Superior temporal gyrus (tissue), 1 donor: ENCODE measurements around the gene SEL1L2.

Source experiments
- DNase-seq: peaks from one replicate; pipeline ENCODE4 v3.0.0-alpha.2; 2016; ENCODE audit errors: extremely low spot score

Gene SEL1L2

DNA sequence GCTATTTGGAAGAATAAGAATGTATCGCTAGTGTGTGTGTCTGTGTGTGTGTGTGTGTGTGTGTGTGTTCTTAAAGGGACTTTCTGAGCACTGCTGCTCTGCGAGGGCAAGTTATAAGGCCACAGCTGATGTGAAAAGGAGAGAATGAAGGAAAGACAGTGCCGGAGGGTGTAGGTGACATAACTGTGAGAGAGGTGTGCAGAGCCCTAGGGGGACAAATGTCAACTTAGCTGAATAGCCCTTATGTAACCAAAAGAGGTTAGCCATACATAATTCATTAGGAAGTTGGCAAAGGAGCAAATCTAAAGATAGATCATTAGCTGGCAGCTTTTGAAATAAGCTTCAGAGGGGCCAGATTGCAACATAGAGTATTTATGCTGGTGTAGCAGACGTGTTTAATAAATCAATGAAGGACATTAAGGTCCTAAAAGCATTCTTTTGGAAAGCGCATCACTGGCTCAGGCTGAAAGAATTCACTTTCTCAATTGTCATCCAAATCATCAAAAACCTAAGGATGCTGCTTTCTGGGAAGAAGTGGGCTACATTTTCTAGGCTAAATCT, 124.5 kb downstream of the SEL1L2 start:
- peak; percentile 35 for DNase-seq

DNA sequence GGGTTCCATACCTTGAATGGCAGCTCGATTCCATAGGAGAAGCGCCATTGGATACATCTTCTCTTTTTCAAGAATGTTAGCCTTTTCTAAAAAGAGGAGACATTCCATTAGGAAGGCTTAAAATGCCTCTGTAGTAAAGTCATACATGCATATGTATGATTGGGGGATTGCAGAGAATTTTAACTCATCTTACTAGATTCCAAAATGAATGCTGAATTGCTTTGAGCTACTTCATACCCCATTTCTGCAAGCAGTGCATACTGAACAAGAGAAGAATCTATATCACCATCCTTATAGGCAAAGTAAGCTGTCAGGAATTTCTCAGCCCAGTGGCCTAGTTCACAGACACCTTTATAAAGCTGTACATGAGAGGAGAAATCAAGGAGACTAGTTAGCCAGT, 125.3 kb downstream of the SEL1L2 start:
- no peak for DNase-seq

DNA sequence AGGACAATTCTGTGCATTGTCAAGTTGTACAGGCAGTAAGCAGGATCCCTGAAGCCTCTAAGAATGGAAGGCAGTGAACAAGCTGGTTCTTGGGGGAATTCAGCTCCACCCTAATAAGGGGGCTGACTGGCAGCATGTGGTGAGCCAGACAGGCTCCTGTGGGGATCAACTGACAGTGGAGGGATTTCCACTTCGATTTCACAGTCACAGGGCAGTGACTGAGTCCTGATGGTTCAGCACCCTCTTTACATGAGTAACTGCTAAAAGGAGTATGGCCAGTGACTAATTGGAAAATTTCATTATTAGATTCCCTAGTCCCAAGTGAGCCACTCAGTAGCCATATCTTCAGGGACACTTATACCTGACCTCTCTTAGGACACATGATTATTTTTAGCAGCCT, 127.2 kb downstream of the SEL1L2 start:
- DNase-seq = no peak

DNA sequence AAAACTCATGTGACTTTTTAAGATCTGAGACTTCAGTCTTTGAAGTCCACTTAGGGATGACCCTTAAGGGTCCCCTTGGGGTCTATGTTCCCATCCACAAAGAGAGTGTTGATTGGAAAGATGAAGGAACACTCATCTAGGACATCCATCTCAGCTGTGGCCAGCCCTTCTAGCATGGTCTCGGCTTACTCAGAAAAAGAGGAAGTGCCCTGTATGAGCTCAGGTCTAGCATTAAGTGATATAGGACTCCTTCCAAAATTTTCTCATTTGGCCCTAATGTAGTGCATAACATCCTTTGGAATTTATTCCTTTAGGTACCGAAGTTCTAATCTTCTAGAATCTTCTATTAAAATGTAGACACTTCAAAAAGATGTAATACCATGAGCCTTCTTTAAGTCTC, 128.2 kb downstream of the SEL1L2 start:
- no peak for DNase-seq

- DNase-seq = no peak
These were observed 131.5 kb downstream of the SEL1L2 start for GRCh38 chr20:13858871-13859270.

GRCh38 chr20:13858439-13858838, 132.0 kb downstream of the SEL1L2 start:
- DNase-seq = no peak

- DNase-seq = no peak
These were observed 132.5 kb downstream of the SEL1L2 start for GRCh38 chr20:13857961-13858360.

DNA sequence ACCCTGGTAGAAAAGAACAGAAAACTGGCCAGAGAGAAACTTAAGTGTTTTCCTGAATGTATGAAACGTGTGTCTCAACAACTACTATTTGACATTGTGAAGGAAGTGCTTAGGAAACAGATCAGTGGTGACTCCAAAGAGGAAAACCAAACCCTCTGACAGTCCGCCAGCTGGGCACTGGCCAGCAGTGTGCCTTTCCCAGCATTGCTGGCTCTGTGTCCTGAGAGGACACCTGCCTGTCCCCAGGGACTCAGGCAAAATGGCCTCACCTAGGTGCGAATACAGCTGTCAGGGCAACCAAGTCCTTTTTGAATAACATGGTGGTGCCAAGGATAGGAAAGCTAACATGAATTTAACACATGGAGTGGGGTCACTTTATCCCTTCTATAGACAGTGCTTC, 133.1 kb downstream of the SEL1L2 start:
- DNase-seq = peak; percentile 26

DNA sequence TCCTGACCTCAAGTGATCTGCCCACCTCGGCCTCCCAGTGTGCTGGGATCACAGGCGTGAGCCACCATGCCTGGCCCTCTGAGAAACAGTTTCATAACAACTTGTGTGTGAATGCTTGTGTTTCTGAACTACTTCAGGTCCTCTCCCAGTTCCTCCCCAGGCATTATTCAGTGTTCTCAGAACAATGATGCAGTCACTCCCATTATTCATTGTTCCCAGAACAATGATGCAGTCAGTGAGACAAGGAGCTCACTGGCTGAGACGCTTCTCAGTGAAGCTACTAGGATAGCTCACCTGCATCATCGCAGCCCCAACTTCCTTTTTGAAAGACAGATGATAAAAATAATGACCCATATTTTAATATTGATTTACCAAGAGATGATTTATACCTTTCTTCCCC, 134.1 kb downstream of the SEL1L2 start:
- peak; percentile 85 for DNase-seq

- DNase-seq = no peak
These were observed 134.8 kb downstream of the SEL1L2 start for GRCh38 chr20:13855613-13856012.

DNA sequence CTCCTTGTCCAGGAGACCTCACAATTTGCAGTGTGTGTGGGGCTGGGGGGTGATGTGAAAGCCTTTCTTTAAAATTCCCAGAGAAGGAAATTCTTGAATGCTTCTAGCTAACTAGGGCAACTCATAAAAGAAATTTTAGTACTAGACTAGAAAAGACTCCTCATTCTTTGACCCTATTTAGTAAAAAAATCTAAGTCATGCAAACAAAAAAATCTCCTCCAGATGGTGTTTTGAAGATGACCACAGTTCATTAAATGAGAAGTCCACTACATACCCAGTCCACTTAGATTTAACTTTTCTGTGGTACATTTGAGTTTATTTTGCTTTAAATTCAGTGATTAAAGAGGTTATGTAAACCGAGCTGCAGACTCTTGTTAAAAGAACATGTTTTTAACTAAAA, 138.1 kb downstream of the SEL1L2 start:
- DNase-seq = no peak

GRCh38 chr20:13851279-13851678, 139.1 kb downstream of the SEL1L2 start:
- no peak for DNase-seq

- no peak for DNase-seq
These were observed 146.1 kb downstream of the SEL1L2 start for GRCh38 chr20:13844296-13844695.

- no peak for DNase-seq
These were observed 149.2 kb downstream of the SEL1L2 start for GRCh38 chr20:13841206-13841605.

DNA sequence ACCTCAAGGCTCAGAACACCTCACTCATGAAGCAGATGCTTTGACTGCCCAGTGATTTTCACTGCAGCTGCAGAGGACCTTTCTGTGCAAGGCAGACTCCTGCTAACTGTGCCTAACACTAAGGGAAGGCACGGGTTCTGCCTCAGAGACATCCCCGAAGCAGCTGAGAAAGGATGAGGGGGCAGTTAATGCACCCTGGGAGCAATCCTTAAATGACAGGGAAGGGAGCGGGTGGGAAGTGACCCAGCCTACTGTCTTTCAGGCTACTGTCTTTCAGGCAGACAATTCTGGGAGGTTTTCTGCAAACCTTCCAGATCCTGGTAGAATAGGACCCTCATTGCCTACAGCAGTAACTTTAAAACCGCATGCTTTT, 150.3 kb downstream of the SEL1L2 start:
- DNase-seq = no peak

GRCh38 chr20:13839421-13840092, 150.9 kb downstream of the SEL1L2 start:
- DNase-seq = no peak

DNA sequence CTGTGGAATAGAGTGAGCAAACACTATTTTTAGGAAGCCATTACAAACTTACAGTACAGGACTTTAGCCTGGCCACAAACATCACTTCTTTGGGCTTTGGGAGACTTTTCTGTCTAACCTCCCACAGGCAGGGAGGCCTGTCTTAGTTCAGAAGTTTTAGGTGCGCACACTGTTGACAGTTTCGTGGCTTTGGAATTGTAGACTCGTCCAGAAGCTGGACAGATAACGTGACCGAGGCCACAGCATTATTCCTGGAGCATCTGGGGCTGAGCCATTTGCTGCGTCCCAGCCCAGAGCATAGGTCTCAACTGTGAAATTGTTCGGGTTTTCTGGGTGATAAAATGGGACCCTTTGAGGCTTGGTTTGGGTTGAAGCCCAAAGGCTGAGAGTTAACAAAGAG, 151.8 kb downstream of the SEL1L2 start:
- DNase-seq = no peak

- no peak for DNase-seq
These were observed 158.9 kb downstream of the SEL1L2 start for GRCh38 chr20:13831476-13831875.

GRCh38 chr20:13825465-13825864, 164.9 kb downstream of the SEL1L2 start:
- DNase-seq = no peak

- DNase-seq = no peak
These were observed 166.0 kb downstream of the SEL1L2 start for GRCh38 chr20:13824459-13824858.

GRCh38 chr20:13822459-13822858, 168.0 kb downstream of the SEL1L2 start:
- DNase-seq = no peak

- DNase-seq = no peak
These were observed 168.5 kb downstream of the SEL1L2 start for GRCh38 chr20:13821876-13822275.

DNA sequence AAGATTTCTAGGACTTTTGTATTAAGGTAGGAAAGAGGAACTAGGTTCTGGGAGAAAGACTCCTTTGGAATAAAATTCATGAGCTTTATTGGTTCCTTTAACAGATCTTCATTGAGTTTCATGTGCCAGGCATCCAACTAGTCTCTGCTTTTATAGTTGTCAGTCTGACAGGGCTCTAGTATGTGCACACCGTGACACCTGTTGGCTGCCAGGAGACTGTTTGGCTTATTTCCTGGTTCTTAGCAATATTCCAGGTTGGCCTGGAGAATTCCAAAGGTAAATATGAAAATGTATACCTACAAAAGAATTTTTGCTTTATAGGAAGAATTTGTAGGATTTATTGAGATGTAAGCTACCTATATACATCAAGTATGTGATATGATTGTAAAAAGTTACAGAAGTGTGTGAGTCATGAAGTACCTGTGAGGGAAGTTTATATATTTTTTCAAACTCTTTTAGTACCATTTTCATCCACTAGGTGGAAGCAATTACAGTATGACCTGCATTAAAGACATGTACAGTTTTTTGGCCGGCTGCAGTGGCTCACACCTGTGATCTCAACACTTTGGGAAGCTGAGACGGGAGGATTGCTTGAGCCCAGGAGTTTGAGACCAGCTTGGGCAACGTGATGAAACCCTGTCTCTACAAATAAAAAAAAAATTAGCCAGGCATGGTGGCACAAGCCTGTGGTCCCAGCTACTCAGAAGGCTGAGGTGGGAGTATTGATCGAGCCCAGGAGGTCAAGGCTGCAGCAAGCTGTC, 170.3 kb downstream of the SEL1L2 start:
- DNase-seq = peak; percentile 84
